GM10847 (cell line): ENCODE measurements around the gene MFAP3L.

Source experiments
- POLR2A ChIP-seq: IDR thresholded peaks from 2 replicates; pipeline ENCODE4 v1.6.1; 2011; ENCODE audit not compliant: insufficient read length; ENCODE audit errors: extremely low read depth

Gene MFAP3L

DNA sequence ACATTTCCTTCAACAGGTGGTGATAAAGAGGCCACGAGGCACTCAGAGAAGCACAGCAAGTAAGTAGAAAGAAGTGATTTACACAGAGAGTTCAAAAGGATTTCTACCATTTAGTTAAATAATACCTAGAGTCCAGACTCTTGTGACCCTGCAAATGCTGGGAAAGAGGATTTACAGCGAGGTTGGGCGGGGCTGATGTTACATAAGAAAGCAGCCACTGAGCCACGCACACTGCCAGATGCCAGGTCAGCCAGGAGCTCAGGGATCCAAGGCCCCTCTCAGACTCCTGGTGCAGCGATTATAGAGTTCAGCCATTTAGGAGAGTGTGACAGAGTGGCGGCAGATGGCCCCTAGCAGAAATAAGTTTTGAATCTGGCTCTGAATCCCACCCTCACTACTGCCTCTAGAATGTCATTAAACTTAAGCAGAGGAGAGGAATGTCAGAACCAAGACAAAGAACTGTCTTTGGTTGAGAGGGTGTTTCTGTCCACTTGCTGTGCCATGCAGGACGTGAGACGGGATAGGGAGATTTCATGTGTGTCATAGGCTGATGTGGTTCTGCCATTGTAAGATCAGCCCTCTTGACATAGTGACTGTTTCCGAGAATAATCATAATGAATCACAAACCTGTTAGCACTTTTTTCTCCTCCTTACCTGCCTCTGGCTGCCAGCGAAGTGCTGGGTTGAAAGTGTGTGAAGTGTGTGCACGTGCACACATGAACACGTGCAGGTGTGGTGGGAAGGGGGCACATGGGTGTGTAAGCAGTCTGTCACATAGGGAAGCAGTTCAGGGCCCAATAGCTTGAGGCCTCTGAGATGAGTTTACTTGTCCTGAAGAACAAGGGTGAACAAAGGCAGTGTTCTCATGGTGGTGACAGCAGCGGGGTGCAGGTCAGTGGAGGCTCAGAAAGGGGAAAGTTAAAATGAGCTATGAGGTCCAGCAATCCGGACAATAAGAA, 50.1 kb downstream of the MFAP3L start:
- no peak for TF ChIP-seq POLR2A

DNA sequence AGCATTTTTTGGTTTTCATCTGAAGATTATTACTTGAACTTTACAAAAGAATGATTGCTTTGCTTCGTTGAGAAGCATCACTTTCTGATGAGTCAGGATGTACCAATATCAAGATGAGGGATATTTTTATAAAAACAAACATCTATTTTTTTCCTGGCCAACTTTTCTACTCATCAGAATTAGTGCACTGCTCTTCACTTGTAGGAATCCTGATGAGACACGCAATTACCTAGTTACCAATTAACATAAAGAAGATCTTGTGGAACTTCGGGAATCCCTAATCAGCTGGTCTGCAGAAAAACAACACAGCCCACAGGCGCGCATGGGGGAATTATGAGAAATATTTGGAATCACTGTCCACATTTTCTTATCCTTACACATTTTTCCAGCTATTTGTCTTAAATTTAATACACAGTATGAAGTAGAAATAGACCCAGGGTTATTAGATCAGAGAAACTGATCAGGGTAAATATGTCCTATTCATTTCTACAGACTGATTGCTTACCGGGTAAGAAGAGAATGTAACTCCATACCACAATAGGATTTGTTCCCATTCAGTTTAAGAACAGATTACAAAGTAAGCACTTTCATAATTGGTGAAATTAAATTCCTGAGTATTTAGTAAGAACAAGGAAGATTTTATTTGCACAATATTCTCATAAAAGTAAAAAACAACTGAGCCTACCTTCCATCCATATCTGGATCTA, 50.9 kb downstream of the MFAP3L start:
- no peak for TF ChIP-seq POLR2A

DNA sequence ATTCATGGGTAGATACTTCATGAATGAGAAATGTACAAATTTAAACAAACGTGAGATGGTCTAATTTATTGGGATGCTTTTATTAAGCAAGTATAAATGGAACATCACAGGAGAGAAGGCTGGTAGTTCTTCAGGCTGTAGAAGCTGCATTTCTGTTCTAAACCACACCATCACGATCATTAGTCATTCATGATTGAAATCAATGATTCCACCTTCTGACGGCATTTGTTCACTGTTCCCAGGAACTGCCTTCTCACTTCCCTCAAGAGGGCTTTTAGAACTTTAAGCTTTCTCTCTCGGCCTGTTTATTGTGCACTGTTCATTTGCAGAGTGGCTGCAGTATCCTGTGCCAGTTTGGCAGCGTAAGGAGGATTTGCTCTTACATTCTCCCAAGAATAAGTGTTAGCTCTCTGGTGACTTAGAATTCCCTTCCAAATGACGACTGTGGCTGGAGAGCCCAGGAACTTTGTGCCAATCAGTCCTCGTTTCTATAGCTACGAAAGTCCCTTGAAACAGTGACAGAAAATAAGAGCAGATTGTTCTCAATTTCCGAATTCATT, 54.7 kb downstream of the MFAP3L start:
- TF ChIP-seq POLR2A: no peak

- TF ChIP-seq POLR2A: no peak
Measured at GRCh38 chr4:169968999-169969398, 57.2 kb downstream of the MFAP3L start.

DNA sequence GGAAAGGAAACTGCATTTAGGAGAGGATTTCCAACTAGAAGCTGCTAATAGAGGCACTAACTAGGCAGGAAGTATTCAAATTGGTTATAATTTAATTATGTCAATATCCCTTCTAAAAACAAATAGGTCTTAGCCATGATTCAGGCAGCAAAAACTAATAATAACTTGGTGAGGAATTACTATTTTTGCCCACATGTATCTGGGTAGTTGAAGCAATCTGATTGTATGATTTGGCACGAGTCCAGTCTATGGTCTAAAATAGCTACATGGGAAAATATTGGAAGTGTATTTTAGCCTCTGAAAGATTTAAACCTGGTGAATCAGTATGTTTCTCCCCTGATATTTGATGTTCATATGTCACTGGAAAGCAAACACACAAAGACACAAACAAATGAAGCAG, 62.2 kb downstream of the MFAP3L start:
- no peak for TF ChIP-seq POLR2A

GRCh38 chr4:169959254-169959653, 66.9 kb downstream of the MFAP3L start:
- TF ChIP-seq POLR2A: no peak

DNA sequence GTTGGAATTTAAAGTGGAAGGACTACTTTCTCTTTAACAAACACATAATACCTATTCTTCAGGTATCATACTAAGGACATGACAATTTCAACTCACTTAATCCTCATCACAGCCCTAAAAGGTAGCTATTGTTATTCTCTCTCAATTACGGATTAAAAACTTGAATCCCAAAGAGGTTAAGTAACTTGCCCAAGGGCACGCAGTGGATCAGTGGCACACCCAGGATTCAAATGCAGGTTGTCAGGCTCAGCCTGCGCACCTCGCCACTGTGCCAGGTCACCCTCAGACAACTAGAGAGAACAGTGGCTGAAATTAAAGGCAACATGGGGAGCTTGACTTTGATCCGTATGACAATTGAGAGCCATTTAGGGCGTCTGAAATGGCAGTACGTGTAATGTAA, 67.6 kb downstream of the MFAP3L start:
- no peak for TF ChIP-seq POLR2A

DNA sequence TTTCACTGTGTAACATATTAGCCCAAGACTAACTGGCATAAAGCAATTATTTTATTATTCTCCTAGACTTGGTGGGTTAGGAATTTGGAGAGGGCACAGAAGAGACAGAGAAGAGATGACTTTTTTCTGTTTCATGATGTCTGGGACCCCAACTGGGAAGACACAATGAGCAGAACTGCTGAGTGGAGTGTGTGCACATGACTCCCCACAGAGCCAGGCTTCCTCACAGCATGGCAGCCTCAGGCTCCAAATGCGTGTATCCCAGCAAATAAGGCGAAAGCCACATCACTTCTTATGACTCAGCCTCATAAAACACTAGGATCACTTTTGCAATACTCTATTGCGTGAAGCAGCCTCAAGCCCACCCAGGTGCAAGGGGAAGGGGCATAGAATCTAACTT, 68.4 kb downstream of the MFAP3L start:
- no peak for TF ChIP-seq POLR2A

DNA sequence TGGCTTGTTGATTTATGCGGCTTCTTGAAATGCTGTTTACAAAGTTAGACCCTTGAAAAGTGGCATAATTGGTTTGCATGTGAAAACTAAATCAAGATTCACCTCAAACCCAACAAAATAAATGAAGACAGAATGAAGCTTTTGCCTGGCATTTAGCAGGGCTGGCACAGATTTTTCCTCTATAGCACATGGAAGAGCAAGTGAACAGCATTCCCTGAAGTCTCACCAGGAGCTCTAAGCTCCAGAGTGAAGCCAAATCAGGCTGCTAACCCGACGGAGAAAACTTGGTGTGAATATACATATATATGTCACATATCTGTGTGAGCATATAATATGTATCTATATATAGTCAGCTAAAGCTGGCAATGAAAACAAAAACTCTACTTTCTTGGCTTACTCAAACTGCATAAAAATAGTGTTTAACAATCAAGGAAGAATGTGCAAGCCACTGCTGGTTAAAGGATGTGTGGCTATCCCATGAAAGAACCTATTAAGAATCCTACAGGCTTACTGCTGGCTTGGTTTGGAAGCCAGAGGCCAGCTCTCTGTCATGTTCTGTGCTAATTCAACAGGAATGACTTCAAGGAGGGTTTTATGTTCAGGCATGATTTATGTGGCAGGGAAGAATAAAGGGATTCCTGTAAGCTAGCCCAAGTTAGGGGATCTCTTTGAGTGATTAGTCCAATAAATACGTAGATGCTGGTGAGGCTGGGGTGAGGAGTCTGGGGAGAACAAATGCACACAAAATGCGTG, 69.9 kb downstream of the MFAP3L start:
- TF ChIP-seq POLR2A: no peak

- TF ChIP-seq POLR2A: no peak
Measured at GRCh38 chr4:169955521-169955920, 70.7 kb downstream of the MFAP3L start.

DNA sequence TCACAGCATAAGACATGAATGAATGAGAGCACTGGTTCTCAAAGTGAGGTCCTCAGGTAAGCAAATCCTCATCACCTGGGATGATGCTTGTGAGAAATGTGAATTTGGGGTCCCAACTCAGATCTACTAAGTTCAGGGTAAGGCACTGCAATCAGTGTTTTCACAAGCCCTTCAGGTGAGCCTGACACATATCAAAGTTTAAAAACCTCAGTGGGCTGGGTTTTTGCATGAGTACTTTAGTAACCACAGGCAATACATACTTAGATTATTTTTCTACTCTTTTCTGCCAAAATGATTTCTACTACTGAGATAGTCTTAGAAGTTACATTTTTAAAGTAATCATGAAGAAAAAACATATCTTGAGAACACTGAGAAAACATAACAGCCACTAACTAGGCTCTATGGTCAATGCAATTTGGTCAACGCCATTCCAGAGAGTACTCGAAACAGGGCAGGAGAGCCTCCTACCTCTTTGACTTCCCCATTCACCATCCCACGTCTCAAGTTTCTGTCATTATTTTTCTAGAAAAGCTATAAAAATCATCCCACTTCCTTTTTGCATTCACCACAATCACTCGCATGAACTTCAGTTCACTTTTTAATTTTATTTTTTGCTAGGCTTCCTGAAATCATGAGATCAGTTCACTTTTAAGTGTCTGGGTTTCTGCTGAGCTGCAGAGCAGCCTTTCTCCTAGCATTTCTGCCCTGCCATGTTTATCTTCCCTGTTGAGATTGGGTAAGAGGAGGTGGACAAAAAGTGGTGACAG, 73.8 kb downstream of the MFAP3L start:
- no peak for TF ChIP-seq POLR2A

- no peak for TF ChIP-seq POLR2A
Measured at GRCh38 chr4:169948271-169948670, 77.9 kb downstream of the MFAP3L start.

- no peak for TF ChIP-seq POLR2A
Measured at GRCh38 chr4:169945636-169946035, 80.6 kb downstream of the MFAP3L start.

GRCh38 chr4:169941141-169941540, 85.1 kb downstream of the MFAP3L start:
- no peak for TF ChIP-seq POLR2A

GRCh38 chr4:169940460-169940859, 85.7 kb downstream of the MFAP3L start:
- TF ChIP-seq POLR2A: no peak
